Fibroblast of lung (primary cell): ENCODE results near the gene ERVFRD-1. TPM values are rescaled to one million over a fixed set of nuclear protein-coding genes. Genes with fewer than 3 reads are reported as not detected.

Source experiments
- DNase-seq, 2 donors: peaks; one replicate each; pipeline versions ENCODE4 v3.0.0 to v3.0.0-alpha.2; 2010; ENCODE audit warnings: low read depth in 2 of 2
- H2AFZ ChIP-seq: 2 replicates; pipeline ENCODE4 v1.5.1; 2012; ENCODE audit warnings: low read length, control low read depth, inconsistent platforms
- H3K27ac ChIP-seq: 2 replicates; pipeline ENCODE4 v1.5.1; 2011; ENCODE audit warnings: low read length, control low read depth; ENCODE audit not compliant: insufficient read depth
- H3K27me3 ChIP-seq: 2 replicates; pipeline ENCODE4 v1.5.1; 2011; ENCODE audit warnings: mild to moderate bottlenecking, low read length; ENCODE audit not compliant: control insufficient read depth, insufficient read depth
- H3K36me3 ChIP-seq: 2 replicates; pipeline ENCODE4 v1.5.1; 2011; ENCODE audit warnings: low read length; ENCODE audit not compliant: control insufficient read depth, insufficient read depth
- H3K4me1 ChIP-seq: 2 replicates; pipeline ENCODE4 v1.5.1; 2011; ENCODE audit warnings: low read length; ENCODE audit not compliant: control insufficient read depth, insufficient read depth; ENCODE audit errors: extremely low read depth
- H3K4me2 ChIP-seq: 2 replicates; pipeline ENCODE4 v1.5.1; 2011; ENCODE audit warnings: low read length, control low read depth; ENCODE audit not compliant: insufficient read depth; ENCODE audit errors: extremely low read depth
- H3K4me3 ChIP-seq, 4 experiments: fragments of 200-600 bp in 1 of 4; sonication (generic) in 1 of 4; replicated peaks in 1 of 4; 2 replicates each; pipeline ENCODE4 v1.5.1; 2011 to 2016; ENCODE audit warnings: low read length in 4 of 4, low read depth in 3 of 4, mild to moderate bottlenecking in 3 of 4, control low read depth in 2 of 4, inconsistent platforms in 1 of 4, mixed read lengths in 1 of 4; ENCODE audit not compliant: insufficient read depth in 1 of 4; ENCODE audit errors: control extremely low read depth in 1 of 4
- H3K79me2 ChIP-seq: 2 replicates; pipeline ENCODE4 v1.5.1; 2012; ENCODE audit warnings: mild to moderate bottlenecking, low read length, inconsistent platforms; ENCODE audit not compliant: control insufficient read depth, insufficient read depth
- H3K9ac ChIP-seq: 2 replicates; pipeline ENCODE4 v1.5.1; 2011; ENCODE audit warnings: mild to moderate bottlenecking, low read length, control low read depth; ENCODE audit not compliant: insufficient read depth
- H3K9me3 ChIP-seq: 2 replicates; pipeline ENCODE4 v1.5.1; 2012; ENCODE audit warnings: low read depth, low read length; ENCODE audit not compliant: control insufficient read depth, insufficient read depth
- H4K20me1 ChIP-seq: 2 replicates; pipeline ENCODE4 v1.5.1; 2011; ENCODE audit warnings: low read length; ENCODE audit not compliant: control insufficient read depth, insufficient read depth; ENCODE audit errors: extremely low read depth
- EZH2 ChIP-seq: IDR thresholded peaks from 2 replicates; pipeline ENCODE4 v1.5.1; 2012; ENCODE audit warnings: low read length, control low read depth, mild to moderate bottlenecking; ENCODE audit errors: missing control alignments
- polyA plus RNA-seq, 2 donors: library from polyadenylated mRNA; depleted of rRNA in 1 of 2; stranded (reverse) in 1 of 2; unstranded in 1 of 2; fragments of >200 nt; gene quantifications; 2 replicates each; pipeline ENCODE4 v1.2.1, GENCODE V29; 2011 to 2012; ENCODE audit warnings: missing spikeins in 1 of 2
- total RNA-seq: library from RNA; depleted of rRNA; stranded (reverse); fragments of >200 nt; gene quantifications from 2 replicates; pipeline ENCODE4 v1.2.1, GENCODE V29; 2014
- TF ChIP-seq, protein P1 (sequence below), 2 donors: IDR thresholded peaks in 1 of 2; conservative IDR thresholded peaks in 1 of 2; 1 replicate in 1 of 2; 2 replicates in 1 of 2; pipeline ENCODE4 v1.5.1; 2011 to 2012; ENCODE audit warnings: low read length in 2 of 2, control low read depth in 1 of 2, inconsistent platforms in 1 of 2, low read depth in 1 of 2, mild to moderate bottlenecking in 1 of 2

ERVFRD-1 gene
- total and polyA plus RNA-seq, 2 donors (not counting 1 experiment from before 2014, with no cell fraction given), result not detected

DNA sequence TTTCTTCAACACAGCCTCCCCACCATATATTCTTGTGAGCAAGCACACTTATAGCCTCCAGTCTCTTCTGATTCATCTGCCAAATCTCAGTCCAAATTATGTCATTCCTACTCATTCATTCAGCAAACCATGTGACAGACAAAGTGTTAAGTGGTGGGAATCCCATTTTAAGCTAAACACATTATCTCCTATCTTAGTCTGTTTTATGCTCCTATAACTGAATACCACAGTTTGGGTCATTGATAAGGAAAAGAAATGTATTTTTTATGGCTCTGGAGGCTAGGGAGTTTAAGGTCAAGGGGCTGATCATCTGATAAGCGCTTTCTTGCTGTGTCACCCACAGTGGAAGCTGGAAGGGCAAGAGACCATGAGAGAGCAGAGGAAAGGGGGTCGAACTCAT is 41.8 kb downstream of the ERVFRD-1 start:
- Histone ChIP-seq H2AFZ (no peak overlapping the region), H3K9ac (no peak overlapping the region), H3K36me3 (no peaks in the 10 kb centered on the region), H4K20me1 (no peaks in the 10 kb centered on the region), H3K79me2 (no peaks in the 10 kb centered on the region), H3K4me1 (no peaks in the 10 kb centered on the region), H3K27me3 (no peaks in the 10 kb centered on the region), H3K4me3 (no peak overlapping the region), H3K9me3 (no peaks in the 10 kb centered on the region), H3K27ac (no peak overlapping the region), H3K4me2 (no peak overlapping the region)
- no peak for TF ChIP-seq EZH2
- TF ChIP-seq, protein P1, sequence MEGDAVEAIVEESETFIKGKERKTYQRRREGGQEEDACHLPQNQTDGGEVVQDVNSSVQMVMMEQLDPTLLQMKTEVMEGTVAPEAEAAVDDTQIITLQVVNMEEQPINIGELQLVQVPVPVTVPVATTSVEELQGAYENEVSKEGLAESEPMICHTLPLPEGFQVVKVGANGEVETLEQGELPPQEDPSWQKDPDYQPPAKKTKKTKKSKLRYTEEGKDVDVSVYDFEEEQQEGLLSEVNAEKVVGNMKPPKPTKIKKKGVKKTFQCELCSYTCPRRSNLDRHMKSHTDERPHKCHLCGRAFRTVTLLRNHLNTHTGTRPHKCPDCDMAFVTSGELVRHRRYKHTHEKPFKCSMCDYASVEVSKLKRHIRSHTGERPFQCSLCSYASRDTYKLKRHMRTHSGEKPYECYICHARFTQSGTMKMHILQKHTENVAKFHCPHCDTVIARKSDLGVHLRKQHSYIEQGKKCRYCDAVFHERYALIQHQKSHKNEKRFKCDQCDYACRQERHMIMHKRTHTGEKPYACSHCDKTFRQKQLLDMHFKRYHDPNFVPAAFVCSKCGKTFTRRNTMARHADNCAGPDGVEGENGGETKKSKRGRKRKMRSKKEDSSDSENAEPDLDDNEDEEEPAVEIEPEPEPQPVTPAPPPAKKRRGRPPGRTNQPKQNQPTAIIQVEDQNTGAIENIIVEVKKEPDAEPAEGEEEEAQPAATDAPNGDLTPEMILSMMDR (conservative IDR thresholded peaks at IDR 0.05 in 1 of 2, IDR thresholded peaks at IDR 0.05 in 1 of 2; ENCODE audit: low read depth in 1 of 2, low read length in 2 of 2), result no peak
- no peak for DNase-seq

DNA sequence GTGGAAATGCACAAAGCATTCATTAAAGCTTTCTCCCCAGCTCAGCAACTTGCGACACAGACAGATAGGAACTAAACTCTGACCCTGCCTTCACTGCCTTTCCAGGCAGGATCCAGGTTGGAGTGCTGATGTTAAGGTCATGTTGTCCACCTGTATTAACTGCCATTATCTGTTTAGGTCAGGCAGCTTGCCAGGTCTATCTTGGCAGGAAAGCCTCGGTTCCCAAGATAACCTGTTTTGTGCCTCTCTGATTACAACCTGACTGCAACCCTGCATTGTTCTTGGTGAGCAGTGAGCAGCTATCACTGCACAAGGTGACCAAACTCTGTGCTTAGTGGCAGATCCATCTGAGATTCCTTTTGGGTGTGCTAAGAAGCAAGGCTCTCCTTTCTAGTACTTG is 44.2 kb downstream of the ERVFRD-1 start:
- no peak overlapping the region for H3K27ac ChIP-seq
- H3K4me2 ChIP-seq, result no peak overlapping the region
- no peak overlapping the region for H2AFZ ChIP-seq
- no peak overlapping the region for H3K9ac ChIP-seq
- no peaks in the 10 kb centered on the region for H3K79me2 ChIP-seq
- TF ChIP-seq, protein P1 (conservative IDR thresholded peaks at IDR 0.05 in 1 of 2, IDR thresholded peaks at IDR 0.05 in 1 of 2; ENCODE audit: low read depth in 1 of 2, low read length in 2 of 2), result no peak
- no peak for TF ChIP-seq EZH2
- no peaks in the 10 kb centered on the region for H3K9me3 ChIP-seq
- no peaks in the 10 kb centered on the region for H4K20me1 ChIP-seq
- no peaks in the 10 kb centered on the region for H3K27me3 ChIP-seq
- H3K36me3 ChIP-seq, result no peaks in the 10 kb centered on the region
- no peaks in the 10 kb centered on the region for H3K4me1 ChIP-seq
- DNase-seq, result no peak
- no peak overlapping the region for H3K4me3 ChIP-seq

DNA sequence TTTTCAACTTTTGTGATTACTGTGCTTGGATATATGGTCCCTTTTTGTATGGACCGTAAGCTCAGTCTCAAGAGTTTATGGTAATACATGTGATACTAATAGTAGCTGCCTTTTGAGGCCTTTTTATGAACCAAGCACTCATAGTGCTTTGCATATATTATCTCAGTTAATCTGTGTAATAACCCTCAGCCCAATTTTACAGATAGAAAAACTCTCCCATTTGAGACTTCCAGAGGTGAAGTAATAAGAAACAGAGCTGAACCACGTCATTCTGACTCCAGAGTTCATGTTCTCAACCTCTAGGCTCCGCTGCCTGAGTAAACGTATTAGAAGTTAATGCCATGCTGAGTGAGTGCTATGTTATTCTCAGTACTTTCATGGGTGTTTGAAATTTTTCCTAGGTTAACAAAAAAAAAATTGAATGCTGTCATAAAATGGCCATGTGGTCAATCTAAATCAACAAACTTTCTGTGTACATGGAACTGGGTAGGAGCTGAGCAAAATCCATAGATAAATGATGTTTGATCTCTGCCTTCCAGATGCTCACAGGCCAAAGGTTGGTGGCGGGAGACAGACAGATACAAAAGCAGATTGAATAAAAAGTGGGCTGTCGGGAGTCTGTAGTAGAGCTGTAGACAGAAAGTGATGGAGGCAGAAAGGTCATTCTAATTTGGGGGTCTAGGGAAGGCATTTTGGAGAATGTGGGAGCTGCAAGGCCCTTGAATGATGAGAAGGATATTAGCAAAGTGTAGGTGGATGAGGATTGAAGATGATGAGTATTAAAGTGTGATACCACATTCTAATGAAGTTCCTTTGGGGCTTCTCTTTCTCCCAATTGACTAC is 44.8 kb downstream of the ERVFRD-1 start:
- Histone ChIP-seq H2AFZ (no peak overlapping the region), H3K4me1 (no peaks in the 10 kb centered on the region), H3K27me3 (no peaks in the 10 kb centered on the region), H4K20me1 (no peaks in the 10 kb centered on the region), H3K9ac (no peak overlapping the region), H3K4me3 (no peak overlapping the region), H3K9me3 (no peaks in the 10 kb centered on the region), H3K36me3 (no peaks in the 10 kb centered on the region), H3K27ac (no peak overlapping the region), H3K79me2 (no peaks in the 10 kb centered on the region), H3K4me2 (no peak overlapping the region)
- TF ChIP-seq, protein P1 (conservative IDR thresholded peaks at IDR 0.05 in 1 of 2, IDR thresholded peaks at IDR 0.05 in 1 of 2; ENCODE audit: low read depth in 1 of 2, low read length in 2 of 2), result no peak
- TF ChIP-seq EZH2, result no peak
- no peak for DNase-seq
